Measurements from ENCODE around the gene CACNA1C. TPM values are rescaled to one million over a fixed set of nuclear protein-coding genes. Genes with fewer than 3 reads are reported as not detected.

The CACNA1C gene
- polyA plus RNA-seq, 1 of the 3 experiments (the other 2 are of a cell fraction): 1.5 TPM

- H3K9me2 ChIP-seq: no peaks in the 10 kb centered on the region
- no peak overlapping the region for H3K4me2 ChIP-seq
- CTCF ChIA-PET: no interaction called here
- H3K79me2 ChIP-seq (ENCODE audit: insufficient read depth): no peaks in the 10 kb centered on the region
- TF ChIP-seq SMC3 (IDR thresholded peaks at IDR 0.05; ENCODE audit: low read depth, low read length): no peak
- no peak for TF ChIP-seq EP300 (IDR thresholded peaks at IDR 0.05; ENCODE audit: borderline replicate concordance in 1 of 2, low read depth in 1 of 2, low read length in 1 of 2)
- TF ChIP-seq JUND (IDR thresholded peaks at IDR 0.05): no peak
- no peak for TF ChIP-seq RAD21 (IDR thresholded peaks at IDR 0.05; ENCODE audit: low read length)
- no peak for TF ChIP-seq USF2 (IDR thresholded peaks at IDR 0.05; ENCODE audit: borderline replicate concordance, low read depth, low read length)
- no peak for TF ChIP-seq MEF2A (IDR thresholded peaks at IDR 0.05; ENCODE audit: borderline replicate concordance, low read depth)
- TF ChIP-seq NRF1 (IDR thresholded peaks at IDR 0.05; ENCODE audit: low read depth, low read length): no peak
- TF ChIP-seq FOSL2 (IDR thresholded peaks at IDR 0.05; ENCODE audit: borderline replicate concordance, low read depth): no peak
- no peak for TF ChIP-seq FOXJ3 (CRISPR knock-in tag; IDR thresholded peaks at IDR 0.05)
- no peak for TF ChIP-seq GATA2 (CRISPR knock-in tag; IDR thresholded peaks at IDR 0.05)
- no peak for TF ChIP-seq GABPA (IDR thresholded peaks at IDR 0.05; ENCODE audit: low read depth)
- no peak for TF ChIP-seq TCF12 (IDR thresholded peaks at IDR 0.05)
- TF ChIP-seq RXRA (IDR thresholded peaks at IDR 0.05; ENCODE audit: borderline replicate concordance, low read depth): no peak
- TF ChIP-seq TAF1 (IDR thresholded peaks at IDR 0.05; ENCODE audit: borderline replicate concordance, low read depth, low read length): no peak
- no peak for TF ChIP-seq IRF3 (IDR thresholded peaks at IDR 0.05; ENCODE audit: low read depth, low read length)
- TF ChIP-seq PBX3 (IDR thresholded peaks at IDR 0.05): no peak
- TF ChIP-seq MAX (IDR thresholded peaks at IDR 0.05; ENCODE audit: low read depth): no peak
- TF ChIP-seq SIN3A (IDR thresholded peaks at IDR 0.05; ENCODE audit: borderline replicate concordance, low read depth, low read length): no peak
- TF ChIP-seq RCOR1 (IDR thresholded peaks at IDR 0.05; ENCODE audit: low read length): no peak
- no peak for TF ChIP-seq FOXM1 (IDR thresholded peaks at IDR 0.05; ENCODE audit: low read depth)
- H3F3A ChIP-seq (replicated peaks; ENCODE audit: insufficient read depth): no peaks in the 10 kb centered on the region
- H3K36me3 ChIP-seq (replicated peaks in 1 of 2; ENCODE audit: control insufficient read depth in 1 of 2, insufficient read depth in 2 of 2, low read length in 1 of 2): no peaks in the 10 kb centered on the region
- 53% methylated on average over 7 of the region's 10 CpGs for WGBS (ENCODE audit: low lambda C conversion rate)
- no peak overlapping the region for H3K27ac ChIP-seq (ENCODE audit: low read depth in 2 of 2, low read length in 1 of 2)
- no peak for DNase-seq
- no peaks in the 10 kb centered on the region for H3K9me3 ChIP-seq
- POLR2A ChIA-PET: no interaction called here
- no peak overlapping the region for H2AFZ ChIP-seq (ENCODE audit: low read depth)
- H3K9ac ChIP-seq: no peak overlapping the region
- no peaks in the 10 kb centered on the region for H3K4me1 ChIP-seq (ENCODE audit: control insufficient read depth in 1 of 2, insufficient read depth in 2 of 2, low read depth in 1 of 2, low read length in 1 of 2)
- no peak overlapping the region for H3K4me3 ChIP-seq (ENCODE audit: low read depth in 2 of 2, low read length in 1 of 2)
- H4K20me1 ChIP-seq (ENCODE audit: insufficient read depth): no peaks in the 10 kb centered on the region
- H3K27me3 ChIP-seq (ENCODE audit: insufficient read depth): no peaks in the 10 kb centered on the region
These were observed 435.3 kb downstream of the CACNA1C start for GRCh38 chr12:2488131-2488530.
